Sciatic nerve (tissue), 2 donors: ENCODE data around the gene SHCBP1L. TPM values are rescaled to one million over a fixed set of nuclear protein-coding genes. Genes with fewer than 3 reads are reported as not detected.
"Not testable (repeated sequence)": the region's sequence is repeated elsewhere in the genome, so short reads cannot be mapped to it uniquely, and the experiment has no call there.

Experiments used
- ATAC-seq: fragments of 200-7000 bp; cut with Tn5 transposase; one replicate; pipeline ENCODE4 v1.9.1; 2020; ENCODE audit warnings: mild to moderate bottlenecking, moderate library complexity
- DNase-seq: peaks from one replicate; pipeline ENCODE4 v3.0.0-alpha.2; 2020; ENCODE audit warnings: low spot score
- intact Hi-C: fragments of 100-400 bp; cut with DNase I; formaldehyde crosslinking; loops from one replicate; pipeline ENCODE4 v1.14.2; 2022
- total RNA-seq: library from RNA; stranded (reverse); fragmentation: NEBNext Ultra II Directional; extraction: Animal tissue kit (Norgen Biotek cat#: 25700); gene quantifications from one replicate; pipeline ENCODE4 v1.2.1, GENCODE V29; 2021
- donor health status: DM: no; HTN: no; CAD: no.
- donor health status: DM: no; HTN: no; CAD: no.

The SHCBP1L gene
- total RNA-seq, 1 donor from 2014 or later = not detected

DNA sequence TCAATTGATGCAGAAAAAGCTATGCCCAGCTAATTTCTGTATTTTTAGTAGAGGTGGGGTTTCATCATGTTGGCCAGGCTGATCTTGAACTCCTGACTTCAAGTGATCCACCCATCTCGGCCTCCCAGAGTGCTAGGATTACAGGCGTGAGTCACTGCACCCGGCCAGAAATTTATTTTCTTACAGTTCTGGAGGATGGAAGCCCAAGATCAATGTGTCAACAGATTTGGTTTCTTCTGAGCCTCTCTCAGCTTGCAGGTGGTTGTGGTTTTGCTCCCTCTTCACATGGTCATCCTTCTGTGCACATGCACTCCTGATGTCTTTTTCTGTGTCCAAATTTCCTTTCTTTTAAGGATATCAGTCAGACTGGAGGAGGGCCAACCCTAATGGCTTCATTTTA, 35.6 kb downstream of the SHCBP1L start:
- DNase-seq (no peak), ATAC-seq (no peak)
- intact Hi-C loops = no loop called here

DNA sequence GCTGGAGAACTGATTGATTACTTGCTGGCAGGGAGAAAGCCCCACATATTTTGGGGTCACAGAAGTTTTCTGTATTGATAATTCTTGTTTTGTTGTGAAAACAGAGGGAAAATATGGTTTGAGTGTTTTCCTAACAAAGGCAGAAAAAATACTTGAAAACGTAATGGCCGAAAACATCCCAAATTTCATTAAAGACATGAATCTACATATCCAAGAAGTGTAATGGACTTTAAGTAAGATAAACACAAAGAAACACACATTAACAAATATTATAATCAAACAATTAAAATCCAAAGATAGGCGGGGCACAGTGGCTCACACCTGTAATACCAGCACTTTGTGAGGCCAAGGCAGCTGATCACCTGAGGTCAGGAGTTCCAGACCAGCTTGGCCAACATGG, 39.6 kb downstream of the SHCBP1L start:
- no peak for DNase-seq
- ATAC-seq = no peak
- intact Hi-C loops = no loop called here

- no peak for DNase-seq
- ATAC-seq = no peak
- intact Hi-C loops = no loop called here
Observed at GRCh38 chr1:182910143-182910542, 42.8 kb downstream of the SHCBP1L start.

- intact Hi-C loops = no loop called here
- DNase-seq (no peak), ATAC-seq (no peak)
Observed at GRCh38 chr1:182909578-182909977, 43.4 kb downstream of the SHCBP1L start.

- ATAC-seq (no peak), DNase-seq (no peak)
- intact Hi-C loops = no loop called here
Observed at GRCh38 chr1:182905321-182905720, 47.6 kb downstream of the SHCBP1L start.

DNA sequence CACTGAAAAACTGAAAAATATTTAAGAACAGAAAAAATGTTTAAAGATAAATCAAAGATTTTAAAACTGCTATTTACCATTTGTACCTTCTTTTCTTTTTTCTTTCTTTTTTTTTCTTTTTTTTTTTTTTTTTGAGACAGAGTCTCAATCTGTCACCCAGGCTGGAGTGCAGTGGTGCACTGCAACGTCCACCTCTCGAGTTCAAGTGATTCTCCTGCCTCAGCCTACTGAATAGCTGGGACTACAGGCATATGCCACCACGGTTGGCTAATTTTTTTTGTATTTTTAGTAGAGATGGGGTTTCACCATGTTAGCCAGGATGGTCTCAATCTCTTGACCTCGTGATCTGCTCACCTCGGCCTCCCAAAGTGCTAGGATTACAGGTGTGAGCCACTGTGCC, 51.0 kb downstream of the SHCBP1L start:
- intact Hi-C loops, ATAC-seq, DNase-seq: not testable (repeated sequence)

DNA sequence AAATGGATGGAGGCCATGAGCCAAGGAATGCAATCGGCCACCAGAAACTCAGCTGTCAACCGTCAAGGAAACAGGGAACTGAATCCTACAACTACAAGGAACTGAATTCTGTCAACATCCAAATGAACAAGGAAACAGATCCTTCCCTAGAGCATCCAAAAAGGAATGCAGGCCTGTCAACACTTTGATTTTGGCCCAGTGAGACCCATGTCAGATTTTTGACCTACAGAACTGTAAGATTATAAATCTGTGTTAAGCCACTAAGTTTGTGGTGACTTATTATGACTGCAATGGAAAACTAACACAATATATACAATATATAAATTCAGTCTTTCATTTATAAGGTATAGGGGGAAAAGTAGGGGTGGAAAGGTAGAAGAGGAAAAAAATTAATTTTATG, 55.3 kb downstream of the SHCBP1L start:
- intact Hi-C loops = no loop called here
- no peak for DNase-seq
- no peak for ATAC-seq

- DNase-seq = no peak
- intact Hi-C loops = no loop called here
- ATAC-seq = no peak
Observed at GRCh38 chr1:182890927-182891610, 61.9 kb downstream of the SHCBP1L start.

DNA sequence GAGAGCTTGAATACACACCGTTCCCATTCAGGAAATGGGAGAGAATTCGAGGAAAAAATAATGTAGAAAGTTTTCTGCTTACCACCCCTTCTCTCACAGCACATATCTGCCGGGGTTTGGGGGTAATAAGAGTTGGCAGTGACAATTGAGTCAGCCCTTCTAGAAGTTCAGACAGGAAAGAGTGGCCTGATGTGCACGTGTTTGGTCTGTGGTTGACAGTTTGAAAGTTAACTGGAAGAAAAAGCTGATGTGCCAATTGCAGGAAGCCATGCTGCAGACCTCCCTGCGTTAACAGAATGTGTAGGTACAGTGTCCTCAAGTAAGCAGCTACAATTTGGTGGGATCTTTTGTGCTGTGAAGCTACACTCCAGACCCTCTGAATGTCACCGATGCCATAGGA, 63.0 kb downstream of the SHCBP1L start:
- no peak for DNase-seq
- ATAC-seq = no peak
- intact Hi-C loops = no loop called here

GRCh38 chr1:182888736-182889531, 64.0 kb downstream of the SHCBP1L start:
- ATAC-seq (no peak), DNase-seq (no peak)
- intact Hi-C loops = no loop called here

GRCh38 chr1:182886985-182887384, 66.0 kb downstream of the SHCBP1L start:
- peak; percentile 15 for ATAC-seq
- intact Hi-C loops = no loop called here
- DNase-seq = no peak

DNA sequence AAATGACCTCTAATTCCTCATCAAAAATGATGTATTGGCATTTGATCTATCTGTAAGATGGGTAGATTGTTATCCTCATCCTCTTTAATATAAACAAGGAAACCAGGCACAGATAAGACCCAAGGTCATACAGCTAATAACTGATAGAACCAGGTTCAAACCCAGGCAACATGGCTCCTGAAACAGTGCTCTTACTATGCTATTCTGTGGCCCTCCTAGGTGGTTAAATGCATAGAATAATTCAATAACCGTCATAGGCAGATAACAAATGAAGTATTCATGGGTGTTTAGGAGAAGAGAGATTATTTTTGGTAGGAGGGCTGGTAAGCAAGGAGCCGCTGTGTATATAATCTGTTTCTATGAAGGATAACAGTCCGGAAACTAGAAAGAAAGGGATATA, 67.4 kb downstream of the SHCBP1L start:
- ATAC-seq (no peak), DNase-seq (no peak)

DNA sequence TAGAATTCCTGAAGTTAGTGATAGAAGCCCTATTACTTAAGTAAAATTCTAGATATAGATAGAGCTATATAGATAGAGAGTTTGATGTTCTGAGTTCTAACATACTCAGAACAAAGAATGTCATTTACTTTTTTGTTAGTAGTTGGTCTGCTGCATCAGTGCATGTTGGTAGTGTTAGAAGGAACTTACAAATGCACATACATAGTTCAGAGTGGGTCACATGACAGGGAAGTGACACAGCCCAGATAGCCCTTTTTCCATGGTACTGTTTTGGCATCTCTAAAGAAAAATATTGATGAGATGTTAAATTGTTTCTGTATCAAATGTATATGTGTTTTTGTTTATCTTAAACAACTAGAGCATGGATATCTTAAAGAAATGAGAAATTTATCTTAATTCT, 68.1 kb downstream of the SHCBP1L start:
- intact Hi-C loops = no loop called here
- no peak for ATAC-seq
- DNase-seq = no peak

More for the DNA sequence above, 67.4 kb downstream of the SHCBP1L start:
- intact Hi-C loops = no loop called here

DNA sequence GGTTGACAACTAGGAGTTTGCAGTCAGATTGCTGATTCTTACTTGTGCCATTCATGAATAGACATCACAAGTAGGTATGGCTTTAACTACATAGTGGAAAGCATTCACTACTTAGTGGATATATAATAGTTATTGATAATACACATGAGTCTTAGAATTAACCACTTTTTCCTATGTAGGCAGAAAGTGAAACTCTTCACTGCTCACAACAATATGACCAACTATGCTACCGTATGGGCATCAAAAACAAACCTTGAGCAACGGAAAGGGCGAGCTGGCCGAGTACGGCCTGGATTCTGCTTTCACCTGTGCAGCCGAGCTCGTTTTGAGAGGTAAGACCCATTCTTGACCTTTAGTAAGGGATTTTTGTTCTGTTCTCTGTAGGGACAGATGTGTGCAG, 75.1 kb downstream of the SHCBP1L start:
- no peak for DNase-seq
- no peak for ATAC-seq
- intact Hi-C loops = no loop called here

GRCh38 chr1:182877331-182877730, 75.6 kb downstream of the SHCBP1L start:
- DNase-seq = no peak
- intact Hi-C loops = no loop called here
- no peak for ATAC-seq

DNA sequence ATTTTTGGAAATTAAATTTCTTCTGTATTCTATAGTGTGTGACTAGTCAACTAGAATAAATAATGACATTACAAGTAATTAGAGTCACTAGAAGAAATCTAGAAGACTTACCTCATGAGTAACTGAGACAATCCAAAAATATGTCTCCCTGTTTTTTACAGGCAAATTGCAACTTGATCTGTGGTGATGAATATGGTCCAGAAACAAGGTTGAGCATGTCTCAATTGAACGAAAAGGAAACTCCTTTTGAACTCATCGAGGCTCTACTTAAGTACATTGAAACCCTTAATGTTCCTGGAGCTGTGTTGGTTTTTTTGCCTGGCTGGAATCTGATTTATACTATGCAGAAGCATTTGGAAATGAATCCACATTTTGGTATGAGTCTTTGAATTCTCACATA, 77.1 kb downstream of the SHCBP1L start:
- ATAC-seq = no peak
- DNase-seq = no peak
- intact Hi-C loops = no loop called here

- intact Hi-C loops = no loop called here
- ATAC-seq (no peak), DNase-seq (no peak)
Observed at GRCh38 chr1:182872881-182873280, 80.1 kb downstream of the SHCBP1L start.

DNA sequence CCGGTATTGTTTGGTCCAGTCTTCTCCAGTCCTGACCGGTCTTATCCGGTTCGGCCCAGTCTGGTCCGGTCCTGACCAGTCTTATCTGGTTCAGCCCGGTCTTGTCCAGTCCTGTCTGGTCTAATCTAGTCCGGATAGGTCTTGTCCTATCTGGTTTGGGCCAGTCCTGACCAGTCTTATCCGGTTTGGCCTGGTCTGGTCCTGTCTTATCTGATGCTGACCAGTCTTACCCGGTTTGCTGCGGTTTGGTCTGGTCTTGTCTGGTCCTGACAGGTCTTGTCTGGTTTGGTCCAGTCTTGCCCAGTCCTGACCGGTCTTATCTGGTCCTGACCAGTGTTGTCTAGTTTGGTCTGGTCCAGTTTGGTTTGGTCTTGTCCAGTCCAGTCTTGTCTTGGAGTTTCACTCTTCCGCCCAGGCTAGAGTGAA, 83.7 kb downstream of the SHCBP1L start:
- intact Hi-C loops = no loop called here
- DNase-seq = no peak

DNA sequence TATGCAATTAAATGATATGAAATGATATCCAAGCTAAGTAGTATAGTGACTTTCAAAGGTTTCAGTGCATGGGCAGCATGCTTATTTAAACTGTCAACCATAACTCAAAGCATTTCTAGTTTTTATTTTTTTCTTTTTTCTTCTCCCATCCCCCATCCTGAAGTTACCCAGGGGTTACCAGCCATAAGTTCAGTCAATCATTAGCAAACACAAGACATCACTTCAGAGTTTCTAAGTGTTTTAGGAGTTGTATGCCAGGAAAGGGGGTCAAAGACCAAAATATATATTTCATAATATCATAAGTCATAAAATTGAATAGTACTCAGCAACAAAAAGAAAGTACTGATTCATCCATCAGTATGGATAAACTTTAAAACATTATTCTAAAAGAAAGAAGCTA, 85.1 kb downstream of the SHCBP1L start:
- ATAC-seq (no peak), DNase-seq (no peak)
- intact Hi-C loops = no loop called here

More for the DNA sequence above, 83.7 kb downstream of the SHCBP1L start:
- peak; percentile 51 for ATAC-seq

DNA sequence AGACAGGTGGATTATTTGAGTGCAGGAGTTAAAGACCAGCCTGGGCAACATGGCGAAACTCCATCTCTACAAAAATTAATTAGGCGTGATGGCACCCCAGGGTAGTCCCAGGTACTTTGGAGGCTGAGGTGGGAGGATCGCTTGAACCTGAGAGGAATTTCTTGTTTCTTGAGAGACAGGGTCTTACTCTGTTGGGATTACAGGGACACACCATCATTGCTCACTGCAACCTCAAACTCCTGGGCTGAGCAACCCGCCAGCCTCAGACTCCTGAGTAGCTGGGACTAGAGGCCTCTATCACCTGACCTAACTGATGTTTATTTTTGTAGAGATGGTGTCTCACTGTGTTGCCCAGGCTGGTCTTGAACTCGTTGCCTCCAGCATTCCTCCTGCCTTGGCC, 89.0 kb downstream of the SHCBP1L start:
- DNase-seq (no peak), ATAC-seq (no peak)
- intact Hi-C loops = loop anchor here (5.0 kb wide), 1 partner anchor 1863 kb away; no protein-coding TSS in a partner anchor
